Measurements from ENCODE around the gene EXOSC2.

Gene EXOSC2

GRCh38 chr9:130692321-130692720, 1.3 kb upstream of the EXOSC2 start:
- H3K4me3 ChIP-seq = no peak overlapping the region

DNA sequence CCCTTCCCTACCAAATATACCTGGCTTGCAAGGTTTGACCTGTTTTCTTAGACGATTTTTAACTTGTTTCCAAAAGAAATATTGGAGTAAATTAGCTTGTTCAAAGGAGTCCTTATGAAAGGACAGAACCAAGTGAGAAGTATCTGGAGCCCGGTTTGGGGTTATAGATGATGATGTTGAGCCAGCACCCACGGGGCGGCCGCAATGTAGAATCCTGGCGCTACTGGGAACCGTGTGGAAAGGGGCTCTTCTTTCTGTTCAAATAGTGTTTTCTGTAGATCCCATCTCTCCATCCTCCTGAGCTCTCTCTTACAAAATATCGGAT, 517 bp upstream of the EXOSC2 start:
- Histone ChIP-seq H3K4me3 (peak overlapping the region; percentile 48 to 90 (median 69)), H3K27ac (peak overlapping the region in 17 of 21 experiments; percentile 1 to 79 (median 57))

More at GRCh38 chr9:130692321-130692720, 1.3 kb upstream of the EXOSC2 start:
- no peak overlapping the region for H3K27ac ChIP-seq

- Histone ChIP-seq H3K4me3 (peak overlapping the region; percentile 48 to 90 (median 69)), H3K27ac (peak overlapping the region in 18 of 21 experiments; percentile 55 to 87 (median 72))
Observed at GRCh38 chr9:130694205-130694604, 625 bp downstream of the EXOSC2 start.

- H3K4me3 ChIP-seq = no peak overlapping the region
- H3K27ac ChIP-seq = peak overlapping the region in 1 of 21 experiments; percentile 32
Observed at GRCh38 chr9:130696139-130696650, 2.6 kb downstream of the EXOSC2 start.

- Histone ChIP-seq H3K27ac (no peak overlapping the region), H3K4me3 (no peak overlapping the region)
Observed at GRCh38 chr9:130696996-130697395, 3.4 kb downstream of the EXOSC2 start.

DNA sequence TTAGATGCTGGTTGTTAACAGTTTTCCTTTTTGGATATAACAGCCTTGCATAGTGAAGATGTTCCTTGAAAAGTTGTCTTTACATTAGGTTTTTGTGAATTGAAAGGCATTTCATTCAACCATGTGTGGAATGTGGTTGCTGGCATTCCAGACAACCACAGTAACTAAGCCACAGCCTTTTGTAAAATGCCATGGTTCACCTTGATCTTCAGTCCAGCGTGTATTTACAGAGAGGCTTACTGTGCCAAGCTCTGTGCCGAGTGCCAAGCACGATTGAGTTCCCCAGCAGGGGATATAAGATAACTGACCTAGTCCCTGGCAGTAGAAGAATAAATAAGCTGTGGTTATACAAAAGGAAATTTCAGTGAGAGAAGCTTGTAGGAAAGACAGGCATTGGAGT, 4.9 kb downstream of the EXOSC2 start:
- H3K27ac ChIP-seq = no peak overlapping the region
- no peak overlapping the region for H3K4me3 ChIP-seq

DNA sequence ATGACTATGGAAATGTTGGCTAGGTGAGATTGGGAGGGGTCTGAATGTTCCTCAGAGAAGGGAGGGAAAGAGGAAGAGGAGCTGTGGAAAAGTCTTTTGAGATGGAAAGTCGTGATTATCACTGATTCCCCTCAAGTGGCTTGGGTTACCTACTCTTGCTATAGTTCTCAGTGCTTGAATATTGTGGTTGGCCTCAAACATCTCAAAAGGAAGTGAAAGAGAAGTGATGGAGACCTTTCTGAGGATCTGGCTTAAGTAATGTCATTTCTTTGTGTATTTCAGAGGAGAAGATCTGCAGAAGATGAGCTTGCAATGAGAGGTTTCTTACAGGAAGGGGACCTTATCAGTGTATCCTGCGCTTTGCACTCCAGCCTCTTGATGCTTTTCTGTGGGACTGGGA, 5.5 kb downstream of the EXOSC2 start:
- Histone ChIP-seq H3K27ac (no peak overlapping the region), H3K4me3 (no peak overlapping the region)

DNA sequence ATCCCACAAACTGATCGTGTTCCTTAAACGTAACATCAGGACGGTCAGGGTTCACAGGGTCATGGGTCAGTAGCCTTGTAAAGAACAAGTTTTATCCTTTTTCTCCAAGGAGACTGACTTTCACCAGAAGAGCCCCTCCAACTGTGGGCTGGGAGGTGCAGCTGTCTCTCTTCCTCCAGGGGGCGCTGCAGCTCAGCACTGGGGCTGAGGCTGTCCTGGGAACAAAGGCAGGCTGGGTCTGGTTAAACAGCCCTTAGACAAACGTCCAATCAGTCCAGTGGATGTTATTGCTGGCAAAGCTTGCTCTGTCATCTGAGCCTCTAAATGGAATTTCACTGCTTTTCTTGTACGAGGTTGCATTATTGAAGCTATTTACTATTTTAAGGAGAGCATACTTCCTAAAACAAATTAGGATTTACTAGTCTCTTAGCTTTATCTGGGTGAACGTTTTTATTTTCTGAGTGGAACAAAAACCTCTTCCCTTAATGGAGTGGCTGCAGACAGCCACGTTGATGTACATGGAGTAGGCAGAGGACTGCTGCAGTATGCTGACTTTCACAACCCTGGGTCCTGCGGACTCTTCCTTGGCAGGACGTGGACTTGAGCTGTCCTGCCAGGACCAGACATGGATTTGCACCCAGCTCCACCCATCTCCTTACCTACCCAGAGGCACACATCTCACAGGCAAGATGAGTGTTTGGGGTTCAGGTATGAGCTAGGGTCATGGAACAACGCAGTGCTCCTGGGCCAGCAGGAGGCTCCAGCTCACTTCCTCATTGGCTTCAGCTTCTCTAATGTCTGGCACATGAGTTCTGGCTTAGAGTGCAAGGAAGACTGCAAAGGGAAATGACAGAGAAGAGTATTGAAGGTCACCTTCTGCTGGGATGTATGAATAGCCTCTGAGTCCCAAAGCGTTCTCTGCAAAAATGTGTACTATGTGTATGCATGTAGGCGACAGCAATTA, 7.8 kb downstream of the EXOSC2 start:
- Histone ChIP-seq H3K27ac (peak overlapping the region in 1 of 21 experiments; percentile 9), H3K4me3 (no peak overlapping the region)

DNA sequence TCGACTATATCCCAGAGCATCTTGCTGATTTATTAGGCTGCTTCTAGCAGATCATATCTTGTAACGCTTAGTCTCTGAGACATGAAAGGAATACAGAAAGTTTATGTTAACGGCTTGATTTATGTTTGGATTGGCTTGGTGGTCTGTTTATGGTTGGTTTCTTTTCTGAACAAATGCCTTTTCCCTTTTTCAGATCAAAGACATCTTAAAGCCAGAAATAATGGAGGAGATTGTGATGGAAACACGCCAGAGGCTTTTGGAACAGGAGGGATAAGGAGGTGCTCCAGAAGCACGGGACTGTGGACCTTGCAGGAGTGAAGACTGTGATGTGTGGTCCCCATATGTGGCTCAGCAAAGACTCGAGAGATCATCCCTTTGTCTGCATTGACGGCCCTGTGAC, 9.9 kb downstream of the EXOSC2 start:
- Histone ChIP-seq H3K4me3 (no peak overlapping the region), H3K27ac (no peak overlapping the region)

DNA sequence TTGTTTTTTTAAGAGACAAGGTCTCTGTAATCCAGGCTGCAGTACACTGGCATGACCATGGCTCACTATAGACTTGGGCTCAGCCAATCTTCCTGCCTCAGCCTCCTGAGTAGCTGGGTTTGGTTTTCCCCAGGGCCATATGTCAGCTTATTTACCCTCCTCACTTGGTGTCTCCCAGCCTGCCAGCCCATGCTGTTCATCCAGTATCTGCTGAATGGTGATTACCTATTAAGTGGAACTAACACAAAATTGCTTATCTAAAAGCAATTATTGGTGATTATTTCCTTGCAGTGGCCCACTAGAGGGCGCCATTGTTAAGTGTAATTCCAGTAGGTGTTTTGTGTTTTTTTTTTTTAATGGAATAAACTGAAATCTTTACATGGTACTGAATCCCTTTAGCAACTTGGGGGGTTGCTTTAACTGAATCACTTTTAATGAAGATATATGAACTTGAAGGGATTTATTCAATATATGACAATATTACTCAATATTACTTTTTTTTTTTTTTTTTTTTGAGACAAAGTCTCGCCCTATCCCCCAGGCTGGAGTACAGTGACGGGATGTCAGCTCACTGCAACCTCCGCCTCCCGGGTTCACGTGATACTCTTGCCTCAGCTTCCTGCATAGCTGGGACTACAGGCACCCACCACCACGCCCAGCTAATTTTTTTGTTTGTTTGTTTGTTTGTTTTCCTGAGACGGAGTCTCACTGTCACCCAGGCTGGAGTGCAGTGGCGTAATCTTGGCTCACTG, 13.8 kb downstream of the EXOSC2 start:
- no peak overlapping the region for H3K27ac ChIP-seq
- H3K4me3 ChIP-seq = no peak overlapping the region

GRCh38 chr9:130710822-130711352, 17.3 kb downstream of the EXOSC2 start:
- no peak overlapping the region for H3K4me3 ChIP-seq
- H3K27ac ChIP-seq = no peak overlapping the region

- H3K27ac ChIP-seq = no peak overlapping the region
- no peak overlapping the region for H3K4me3 ChIP-seq
Observed at GRCh38 chr9:130711469-130711868, 17.9 kb downstream of the EXOSC2 start.

DNA sequence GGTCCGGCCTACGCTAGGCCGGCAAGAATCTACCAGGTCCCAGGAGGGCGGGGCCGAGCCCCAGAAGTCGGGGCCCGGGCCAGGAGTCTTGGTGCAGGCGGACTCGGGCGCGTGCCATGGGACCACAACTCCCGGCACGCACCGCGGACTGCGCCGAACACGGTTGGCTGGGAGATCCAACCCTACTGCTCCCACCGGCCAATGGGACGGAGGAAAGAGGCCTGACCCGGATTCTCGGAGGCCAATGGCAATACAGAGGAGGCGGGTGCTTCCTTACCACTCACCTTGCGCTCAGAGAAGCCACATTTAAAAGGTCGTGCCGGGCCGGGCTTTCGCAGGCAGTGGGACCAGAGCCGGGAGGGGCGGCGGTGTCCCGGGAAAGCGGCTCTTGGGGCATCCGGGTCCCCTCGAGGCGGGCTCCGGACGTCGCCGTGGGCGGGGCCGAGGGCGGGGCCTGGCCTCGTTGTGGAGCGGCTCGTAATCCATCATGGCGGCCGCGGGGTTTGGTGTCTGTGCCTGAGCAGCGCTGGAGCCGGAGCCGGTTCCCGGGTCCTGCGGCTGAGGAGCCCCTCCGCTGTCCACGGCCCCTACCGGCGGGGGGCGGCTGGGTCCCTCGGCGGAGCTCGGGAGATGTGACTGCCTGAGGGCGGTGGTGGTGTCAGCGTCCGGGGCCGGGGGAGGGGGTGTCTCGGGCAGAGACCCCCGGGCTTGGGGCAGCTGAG, 19.1 kb downstream of the EXOSC2 start:
- Histone ChIP-seq H3K4me3 (peak overlapping the region; percentile 55 to 100 (median 87)), H3K27ac (peak overlapping the region; percentile 83 to 100 (median 99))

- peak overlapping the region; percentile 55 to 100 (median 87) for H3K4me3 ChIP-seq
Observed at GRCh38 chr9:130713286-130713960, 19.8 kb downstream of the EXOSC2 start.

GRCh38 chr9:130714586-130715110, 21.1 kb downstream of the EXOSC2 start:
- H3K4me3 ChIP-seq = peak overlapping the region in 6 of 7 experiments; percentile 2 to 91 (median 70)
- H3K27ac ChIP-seq = peak overlapping the region in 5 of 21 experiments; percentile 18 to 99 (median 98)

More at GRCh38 chr9:130713286-130713960, 19.8 kb downstream of the EXOSC2 start:
- peak overlapping the region; percentile 83 to 100 (median 99) for H3K27ac ChIP-seq

DNA sequence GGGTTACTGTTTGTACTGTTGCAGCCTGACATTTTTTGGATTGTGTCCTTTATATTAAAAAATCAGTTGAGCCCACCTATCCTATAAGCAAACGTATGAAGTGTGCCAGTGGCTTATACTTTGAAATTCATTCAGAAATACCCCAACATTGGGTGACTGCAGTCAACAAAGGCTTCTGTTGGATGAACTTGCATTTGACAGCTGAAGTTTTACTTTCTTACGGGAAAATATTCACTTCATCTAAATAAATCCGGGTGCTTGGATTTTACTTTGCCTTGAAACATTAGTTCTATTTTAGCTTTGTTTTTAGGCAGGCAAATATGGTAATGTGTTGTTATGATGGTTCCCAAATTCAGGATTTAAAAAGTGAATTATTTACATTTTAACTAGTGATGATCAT, 21.7 kb downstream of the EXOSC2 start:
- Histone ChIP-seq H3K27ac (peak overlapping the region in 2 of 21 experiments; percentile 18 to 99), H3K4me3 (peak overlapping the region in 5 of 7 experiments; percentile 2 to 87 (median 56))

GRCh38 chr9:130718562-130718961, 25.0 kb downstream of the EXOSC2 start:
- H3K4me3 ChIP-seq = no peak overlapping the region
- no peak overlapping the region for H3K27ac ChIP-seq

DNA sequence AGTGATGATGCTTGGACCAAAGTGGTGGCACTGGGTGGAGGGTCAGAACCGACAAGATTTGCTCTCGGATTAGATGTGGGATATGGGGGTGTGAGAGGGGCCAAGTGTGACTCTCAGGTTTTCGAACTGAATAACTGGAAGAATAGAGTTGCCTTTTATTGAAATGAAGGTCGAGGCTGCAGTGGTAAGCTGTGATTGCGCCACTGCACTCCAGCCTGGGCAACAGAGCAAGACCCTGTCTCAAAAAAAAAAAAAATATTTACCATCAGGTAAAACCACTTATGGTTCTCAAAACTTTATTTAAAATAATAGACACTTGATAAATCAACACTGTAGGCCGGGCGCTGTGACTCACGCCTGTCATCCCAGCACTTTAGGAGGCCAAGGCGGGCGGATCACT, 27.2 kb downstream of the EXOSC2 start:
- no peak overlapping the region for H3K27ac ChIP-seq
- no peak overlapping the region for H3K4me3 ChIP-seq

DNA sequence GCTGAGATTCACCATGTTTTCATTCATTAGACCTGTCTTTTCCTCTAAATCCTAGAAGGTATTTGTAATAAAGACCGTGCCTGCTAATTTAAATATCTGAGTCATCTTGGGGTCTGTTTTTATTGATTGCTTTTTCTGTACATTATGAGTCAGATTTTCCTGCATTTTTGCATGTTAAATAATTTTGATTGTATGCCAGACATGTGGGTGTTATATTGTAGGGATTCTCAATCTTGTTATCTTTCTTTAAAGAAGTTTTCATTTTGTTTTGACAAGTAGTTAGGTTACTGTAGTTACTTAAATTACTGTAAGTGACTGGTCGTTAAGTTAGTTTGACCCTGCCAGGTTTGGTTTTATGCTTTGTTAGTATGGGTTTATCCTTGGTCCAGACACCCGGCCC, 35.1 kb downstream of the EXOSC2 start:
- no peak overlapping the region for H3K4me3 ChIP-seq
- no peak overlapping the region for H3K27ac ChIP-seq

Measured in skin epidermis (tissue), 12 donors.